ENCODE measurements around the gene BCL2L11. TPM values are rescaled to one million over a fixed set of nuclear protein-coding genes. Genes with fewer than 3 reads are reported as not detected.
A peak's percentile ranks its signal among the peaks of the same experiment; 100 is the strongest.

The BCL2L11 gene
- total and polyA plus RNA-seq, 11 donors: 1.9 to 16.2 (median 6.9) TPM

- Histone ChIP-seq H3K4me1 (peaks cover 4 to 23% (median 21%) of the 10 kb centered on the region in 12 donors), H3K27me3 (peaks cover 0 to 61% (median 15%) of the 10 kb centered on the region in 9 donors), H3K9me3 (no peaks in the 10 kb centered on the region), H3K4me3 (no peak overlapping the region), H3K36me3 (no peaks in the 10 kb centered on the region), H3K27ac (no peak overlapping the region)
- ATAC-seq (no peak), DNase-seq (no peak)
- intact Hi-C loops (cut with DNase I): loop anchor here (10.0 kb wide), 5 partner anchors 299 to 591 kb away; no protein-coding TSS in a partner anchor
- TF ChIP-seq POLR2A (IDR thresholded peaks at IDR 0.05): no peak
- TF ChIP-seq CTCF (IDR thresholded peaks at IDR 0.05): no peak
- 80 to 93% (median 87%) methylated on average over 1 of the region's 1 CpG for WGBS, 4 donors
Measured at GRCh38 chr2:111113838-111114237, 6.9 kb upstream of the BCL2L11 start.

DNA sequence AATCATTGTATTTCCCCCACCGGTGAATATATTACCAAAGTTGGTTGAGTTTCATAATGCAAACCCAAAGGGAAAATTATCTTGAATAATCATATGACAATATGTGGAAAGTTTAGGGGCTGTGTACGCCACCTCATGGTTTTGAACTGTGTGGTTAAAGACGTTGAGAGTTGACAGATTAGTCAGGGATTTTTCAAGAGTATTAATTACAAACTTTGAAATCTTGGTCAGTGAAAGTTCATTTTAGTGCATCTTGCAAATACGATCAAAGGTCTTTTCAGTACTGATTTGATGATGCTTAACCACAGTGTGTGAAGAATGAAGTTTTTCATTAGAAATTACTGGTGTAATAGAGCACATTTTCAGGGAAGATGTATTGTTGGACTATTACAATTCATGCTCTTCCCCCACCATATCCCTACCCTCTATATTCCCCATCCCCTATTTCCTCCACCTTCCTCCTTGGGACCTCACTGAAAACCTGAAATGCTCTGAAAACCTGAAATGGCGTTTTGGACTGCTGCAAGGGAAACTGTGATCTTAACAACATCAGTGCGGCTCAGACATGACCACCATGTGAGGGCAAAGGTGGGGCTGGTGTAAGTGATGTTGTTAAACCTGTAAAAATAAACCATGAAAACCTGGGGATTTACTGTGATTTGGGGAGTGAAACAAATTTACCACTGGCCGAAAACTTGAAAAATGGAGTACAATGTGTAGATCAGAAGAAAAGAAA, 4.5 kb upstream of the BCL2L11 start:
- TF ChIP-seq CTCF (IDR thresholded peaks at IDR 0.05): no peak
- TF ChIP-seq POLR2A (IDR thresholded peaks at IDR 0.05): no peak
- Histone ChIP-seq H3K4me3 (no peak overlapping the region), H3K9me3 (no peaks in the 10 kb centered on the region), H3K36me3 (no peaks in the 10 kb centered on the region), H3K27ac (no peak overlapping the region), H3K27me3 (peaks cover 0 to 74% (median 21%) of the 10 kb centered on the region in 9 donors), H3K4me1 (peaks cover 4 to 42% (median 35%) of the 10 kb centered on the region in 12 donors)
- 74 to 80% (median 78%) methylated on average over 7 of the region's 7 CpGs for WGBS, 4 donors
- no peak for ATAC-seq
- DNase-seq: no peak
- intact Hi-C loops (cut with DNase I): loop anchor here (2.0 to 10.0 kb wide), 9 partner anchors 301 to 589 kb away; no protein-coding TSS in a partner anchor

DNA sequence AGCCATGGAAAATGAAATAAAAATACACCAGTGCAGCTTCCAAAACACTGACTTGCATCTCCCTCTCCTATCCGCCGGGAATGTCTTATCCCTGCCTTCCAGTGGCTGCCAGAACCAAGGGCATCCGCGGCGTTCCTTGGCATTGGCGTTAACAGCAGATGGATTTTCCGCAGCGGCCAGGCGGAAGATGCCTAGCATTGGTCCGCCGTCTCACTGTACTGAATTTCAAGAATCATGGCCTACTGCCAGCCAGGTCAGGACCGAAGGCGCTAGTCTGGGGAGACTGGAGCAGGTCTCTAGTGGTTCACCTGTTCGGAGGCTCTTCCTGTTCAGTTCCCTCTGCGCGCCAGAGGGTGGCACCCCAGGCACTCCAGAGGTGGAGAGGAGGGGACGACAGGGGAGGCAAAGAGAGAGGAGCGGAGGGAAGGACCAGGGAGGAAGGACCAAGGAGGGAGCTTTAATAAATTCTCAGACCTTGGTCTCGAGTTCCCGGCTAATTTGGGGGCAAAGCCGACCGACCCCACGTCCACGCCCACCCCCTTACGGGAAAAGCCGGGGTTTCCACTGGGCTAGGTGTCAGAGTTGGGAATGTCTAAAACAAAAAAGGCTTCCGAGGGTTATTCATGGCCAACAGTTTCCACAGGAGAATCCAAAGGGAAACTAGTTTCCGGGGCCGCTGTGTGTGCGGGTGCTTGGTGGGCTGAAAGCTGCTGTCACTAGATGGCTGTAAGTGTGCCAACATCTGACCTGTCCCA, 3.7 kb upstream of the BCL2L11 start:
- intact Hi-C loops (cut with DNase I): loop anchor here (2.0 to 10.0 kb wide), 9 partner anchors 302 to 588 kb away; no protein-coding TSS in a partner anchor
- Histone ChIP-seq H3K27ac (peak overlapping the region in 2 of 12 donors; percentile 67 to 74), H3K9me3 (no peaks in the 10 kb centered on the region), H3K36me3 (no peaks in the 10 kb centered on the region), H3K4me3 (peak overlapping the region; percentile 4 to 98 (median 82)), H3K4me1 (peaks cover 4 to 51% (median 38%) of the 10 kb centered on the region in 12 donors), H3K27me3 (peaks cover 0 to 66% (median 18%) of the 10 kb centered on the region in 9 donors)
- DNase-seq: peak; percentile 66 to 82 (median 76)
- TF ChIP-seq POLR2A (IDR thresholded peaks at IDR 0.05) (no peak), CTCF (IDR thresholded peaks at IDR 0.05) (peak; percentile 77 to 96 (median 85))
- WGBS, 4 donors: 4 to 7% (median 5%) methylated on average over 30 of the region's 30 CpGs
- ATAC-seq: peak; percentile 62 to 74 (median 68)

All from heart left ventricle (tissue), 16 donors.